ENCODE data around the gene GATD1. TPM values are rescaled to one million over a fixed set of nuclear protein-coding genes. Genes with fewer than 3 reads are reported as not detected.

The GATD1 gene
- total and polyA plus RNA-seq, 9 of the 15 experiments (the other 6 are each of a cell fraction or from before 2014, with no cell fraction given), result 2.8 to 144 (median 36.9) TPM

GRCh38 chr11:798093-798713, 20.9 kb upstream of the GATD1 start, which contains the start of gene SLC25A22 (continued):
- TF ChIP-seq SP2 (IDR thresholded peaks at IDR 0.05; ENCODE audit: extremely low read depth, low read depth, low read length, poor library complexity, severe bottlenecking) (no peak), E2F6 (IDR thresholded peaks at IDR 0.05; ENCODE audit: borderline replicate concordance in 1 of 2, extremely low read depth in 1 of 2, insufficient read depth in 1 of 2, insufficient read length in 1 of 2, low read depth in 1 of 2, low read length in 1 of 2, poor library complexity in 1 of 2, severe bottlenecking in 1 of 2) (no peak), HNRNPL (IDR thresholded peaks at IDR 0.05; ENCODE audit: low read depth, low read length) (peak; percentile 89), ELK3 (CRISPR knock-in tag; IDR thresholded peaks at IDR 0.05) (no peak), GATAD2B (IDR thresholded peaks at IDR 0.05; ENCODE audit: borderline replicate concordance) (peak; percentile 68; the same call in 1 of the 2 replicates), ERF (CRISPR knock-in tag; IDR thresholded peaks at IDR 0.05) (no peak), POLR2G (IDR thresholded peaks at IDR 0.05; ENCODE audit: low read depth, low read length) (peak; percentile 35; the same call in 1 of the 2 replicates), BDP1 (IDR thresholded peaks at IDR 0.05; ENCODE audit: insufficient read depth, insufficient read length) (no peak), BHLHE40 (IDR thresholded peaks at IDR 0.05; ENCODE audit: low read length) (peak; percentile 20; the same call in 1 of the 2 replicates), FIP1L1 (IDR thresholded peaks at IDR 0.05; ENCODE audit: low read depth, low read length, poor library complexity, severe bottlenecking) (peak; percentile 30), ZBTB7A (IDR thresholded peaks at IDR 0.05; ENCODE audit: borderline replicate concordance, control insufficient read depth, low read depth, low read length) (peak; percentile 93; the same call in 1 of the 2 replicates), TRIM25 (IDR thresholded peaks at IDR 0.05; ENCODE audit: borderline replicate concordance) (no peak), ZNF41 (CRISPR knock-in tag; conservative IDR thresholded peaks at IDR 0.05) (no peak), ESRRA (IDR thresholded peaks at IDR 0.05; ENCODE audit: borderline replicate concordance, low read depth) (no peak), ZZZ3 (IDR thresholded peaks at IDR 0.05) (no peak), PHB2 (IDR thresholded peaks at IDR 0.05; ENCODE audit: low read depth) (no peak), ZNF384 (IDR thresholded peaks at IDR 0.05; ENCODE audit: low read depth, low read length) (0 out of 2 replicates have a peak, but pooled peaks have one; percentile 12), CTBP1 (IDR thresholded peaks at IDR 0.05; ENCODE audit: borderline replicate concordance) (peak; percentile 93; the same call in 1 of the 2 replicates), KLF1 (tag; IDR thresholded peaks at IDR 0.05) (0 out of 2 replicates have a peak, but pooled peaks have one; percentile 34), ETS1 (conservative IDR thresholded peaks at IDR 0.05; ENCODE audit: control insufficient read depth, low read depth, low read length) (no peak; the same call in 1 of the 2 replicates), ZNF24 (IDR thresholded peaks at IDR 0.05) (no peak), ZNF644 (tag; IDR thresholded peaks at IDR 0.05; ENCODE audit: low read depth) (no peak), SNIP1 (IDR thresholded peaks at IDR 0.05; ENCODE audit: low read depth) (no peak), PHF20 (IDR thresholded peaks at IDR 0.05; ENCODE audit: partially characterized antibody) (no peak)

All from K562 (cell line).